Lower leg skin (tissue), 4 donors: ENCODE data around the gene STAC3. TPM values are rescaled to one million over a fixed set of nuclear protein-coding genes. Genes with fewer than 3 reads are reported as not detected.

Source experiments
- DNase-seq, 2 donors: peaks; one replicate each; pipeline ENCODE4 v3.0.0-alpha.2; 2019; ENCODE audit warnings: low spot score in 2 of 2
- H3K4me3 ChIP-seq: fragments of 200-600 bp; sonication (generic); 2 replicates; pipeline ENCODE4 v1.5.1; 2017; ENCODE audit warnings: mild to moderate bottlenecking, low read depth; ENCODE audit not compliant: poor library complexity, severe bottlenecking
- CTCF ChIP-seq, 3 donors: fragments of 450-650 bp; IDR thresholded peaks; one replicate each; pipeline ENCODE4 v1.5.1; 2016; ENCODE audit warnings: antibody characterized with exemption in 3 of 3, mild to moderate bottlenecking in 3 of 3, moderate library complexity in 2 of 3
- POLR2A ChIP-seq, 2 donors: fragments of 450-650 bp; IDR thresholded peaks; one replicate each; pipeline ENCODE4 v1.6.1; 2016 to 2017; ENCODE audit warnings: antibody characterized with exemption in 2 of 2, mild to moderate bottlenecking in 1 of 2, moderate library complexity in 1 of 2
- WGBS, 2 donors: methylation state at CpG; one replicate each; pipeline ENCODE4 v1.1.5; 2018; 5-methylcytosine and 5-hydroxymethylcytosine counted together
- intact Hi-C: fragments of 100-400 bp; cut with DNase I; formaldehyde crosslinking; loops from one replicate; pipeline ENCODE4 v1.15.0; 2023; ENCODE audit warnings: low total_unique reads
- total RNA-seq, 4 donors: library from RNA; depleted of rRNA; stranded (reverse); fragments of >200 nt; gene quantifications; one replicate each; pipeline ENCODE4 v1.1.0, GENCODE V29; 2016

The STAC3 gene
- total RNA-seq, 4 donors from 2014 or later = 0.71 to 3.8 (median 1.5) TPM

GRCh38 chr12:57237596-57237931, 13.4 kb downstream of the STAC3 start:
- no peak overlapping the region for H3K4me3 ChIP-seq
- 33 to 42% methylated on average over 5 of the region's 5 CpGs for WGBS, 2 donors
- no peak for DNase-seq
- TF ChIP-seq CTCF (IDR thresholded peaks at IDR 0.05) (no peak), POLR2A (IDR thresholded peaks at IDR 0.05) (no peak)
- intact Hi-C loops = no loop called here

- TF ChIP-seq CTCF (IDR thresholded peaks at IDR 0.05) (no peak), POLR2A (IDR thresholded peaks at IDR 0.05) (no peak)
- WGBS, 2 donors = 22 to 29% methylated on average over 9 of the region's 9 CpGs
- H3K4me3 ChIP-seq = no peak overlapping the region
- no peak for DNase-seq
- intact Hi-C loops = no loop called here
Measured at GRCh38 chr12:57236925-57237595, 13.9 kb downstream of the STAC3 start.

DNA sequence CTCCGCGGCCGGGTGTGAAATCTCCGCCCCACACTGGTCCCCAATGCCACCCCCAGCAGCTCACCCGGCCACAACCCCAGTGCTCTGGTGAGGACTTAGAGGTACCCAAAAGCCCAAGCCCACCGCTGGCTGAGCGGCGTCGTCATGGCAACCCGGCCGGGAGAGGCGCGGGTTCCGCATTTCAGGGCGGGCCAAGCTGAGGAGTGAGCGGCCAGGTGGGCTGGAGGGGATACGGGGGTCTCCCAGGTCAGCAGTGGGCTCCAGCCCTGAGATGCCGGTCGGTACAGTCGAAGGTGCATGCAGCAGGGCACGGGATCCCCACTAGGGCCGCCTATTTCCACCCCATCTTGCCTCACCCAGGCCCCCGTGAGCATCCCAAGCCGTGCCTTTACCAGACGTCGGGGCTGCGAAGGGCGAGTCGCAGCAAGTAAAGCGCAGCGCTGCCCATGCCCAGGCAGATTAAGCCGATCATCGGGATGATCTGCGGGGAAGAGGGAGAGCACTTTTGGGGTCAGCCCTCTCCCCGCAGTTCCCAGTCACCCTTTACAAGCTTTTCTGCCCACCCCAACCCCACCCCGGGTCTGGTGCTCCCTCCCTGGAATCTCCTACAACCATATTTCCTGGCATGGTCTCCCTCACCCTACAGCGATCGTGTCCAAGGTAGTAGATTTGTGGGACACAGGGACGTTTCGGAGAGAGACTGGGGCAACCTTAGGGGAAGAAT, 14.6 kb downstream of the STAC3 start:
- TF ChIP-seq POLR2A (IDR thresholded peaks at IDR 0.05) (no peak), CTCF (IDR thresholded peaks at IDR 0.05) (no peak)
- no peak overlapping the region for H3K4me3 ChIP-seq
- DNase-seq = no peak
- intact Hi-C loops = no loop called here
- 9 to 16% methylated on average over 36 to 37 of the region's 40 CpGs for WGBS, 2 donors

GRCh38 chr12:57235728-57236131, 15.3 kb downstream of the STAC3 start:
- H3K4me3 ChIP-seq = no peak overlapping the region
- intact Hi-C loops = no loop called here
- TF ChIP-seq POLR2A (IDR thresholded peaks at IDR 0.05) (no peak), CTCF (IDR thresholded peaks at IDR 0.05) (no peak)
- DNase-seq = no peak
- WGBS, 2 donors = 46 to 61% methylated on average over 8 of the region's 8 CpGs

- H3K4me3 ChIP-seq = no peak overlapping the region
- 47 to 48% methylated on average over 17 to 26 of the region's 26 CpGs for WGBS, 2 donors
- TF ChIP-seq CTCF (IDR thresholded peaks at IDR 0.05) (no peak), POLR2A (IDR thresholded peaks at IDR 0.05) (no peak)
- DNase-seq = no peak
- intact Hi-C loops = no loop called here
Measured at GRCh38 chr12:57235017-57235727, 15.8 kb downstream of the STAC3 start.
